Transverse colon (tissue), 4 donors: ENCODE results near the gene SFXN5. TPM values are rescaled to one million over a fixed set of nuclear protein-coding genes. Genes with fewer than 3 reads are reported as not detected.

Experiments used
- DNase-seq: peaks from one replicate; pipeline ENCODE4 v3.0.0-alpha.2; 2019
- H3K27ac ChIP-seq, 4 donors: fragments of 200-600 bp; sonication (generic); 2 replicates each; pipeline ENCODE4 v1.5.1; 2016 to 2018; ENCODE audit warnings: inconsistent platforms in 4 of 4
- H3K27me3 ChIP-seq: fragments of 200-600 bp; sonication (generic); 2 replicates; pipeline ENCODE4 v1.5.1; 2017; ENCODE audit warnings: inconsistent platforms
- H3K36me3 ChIP-seq, 4 donors: fragments of 200-600 bp; sonication (generic); 2 replicates each; pipeline ENCODE4 v1.5.1; 2017 to 2019; ENCODE audit warnings: inconsistent platforms in 4 of 4
- H3K4me1 ChIP-seq, 4 donors: fragments of 200-600 bp; sonication (generic); 2 replicates each; pipeline ENCODE4 v1.5.1; 2017 to 2020; ENCODE audit warnings: inconsistent platforms in 4 of 4
- H3K4me3 ChIP-seq, 4 donors: fragments of 200-600 bp; sonication (generic); 1 replicate in 1 of 4; 2 replicates in 3 of 4; pipeline versions ENCODE4 v1.5.1 to v1.6.1; 2017 to 2019; ENCODE audit warnings: inconsistent platforms in 4 of 4
- H3K9me3 ChIP-seq, 2 donors: fragments of 200-600 bp; sonication (generic); 2 replicates each; pipeline ENCODE4 v1.5.1; 2017 to 2019; ENCODE audit warnings: inconsistent platforms in 2 of 2
- EP300 ChIP-seq: sonication (generic); formaldehyde crosslinking; IDR thresholded peaks from one replicate; pipeline ENCODE4 v1.6.1; 2017; ENCODE audit warnings: antibody characterized with exemption, low read depth
- POLR2A ChIP-seq: fragments of 450-650 bp; IDR thresholded peaks from one replicate; pipeline ENCODE4 v1.6.1; 2016; ENCODE audit warnings: antibody characterized with exemption, mild to moderate bottlenecking, moderate library complexity
- POLR2AphosphoS5 ChIP-seq, 3 donors: sonication (generic); formaldehyde crosslinking; IDR thresholded peaks; one replicate each; pipeline ENCODE4 v1.6.1; 2016; ENCODE audit warnings: antibody characterized with exemption in 3 of 3
- WGBS, 2 donors: methylation state at CpG; one replicate each; pipeline ENCODE4 v1.1.5; 2018; ENCODE audit warnings: low coverage in 1 of 2; 5-methylcytosine and 5-hydroxymethylcytosine counted together
- in situ Hi-C, 4 donors: fragments of 200-750 bp; cut with MboI; loops; one replicate each; pipeline versions ENCODE4 v1.15.0 to v1.15.1; 2017; ENCODE audit warnings: low sequenced_read_pairs in 3 of 4, low pct_ligation_motif_present in 1 of 4, low pct_unique_long_range_greater_than_20kb in 1 of 4
- intact Hi-C: fragments of 100-400 bp; cut with DNase I; formaldehyde crosslinking; loops from one replicate; pipeline ENCODE4 v1.15.1; 2023; ENCODE audit warnings: low total_unique reads
- total RNA-seq, 4 donors: library from RNA; depleted of rRNA; stranded (reverse); fragments of >200 nt; gene quantifications; one replicate each; pipeline ENCODE4 v1.1.0, GENCODE V29; 2016
- TF ChIP-seq, protein P1 (sequence below), 5 experiments: fragments of 200-600 bp in 3 of 5; fragments of 450-650 bp in 2 of 5; sonication (generic) in 3 of 5; IDR thresholded peaks; 1 replicate in 2 of 5; 2 replicates in 3 of 5; pipeline ENCODE4 v1.5.1; 2016 to 2017; ENCODE audit warnings: antibody characterized with exemption in 5 of 5, inconsistent platforms in 3 of 5, mild to moderate bottlenecking in 2 of 5, moderate library complexity in 1 of 5

Gene SFXN5
- total RNA-seq, 4 donors from 2014 or later: 12.3 to 98.4 (median 42.7) TPM

- intact Hi-C loops (no loop called here), in situ Hi-C loops (no loop called here)
- Histone ChIP-seq H3K9me3 (no peaks in the 10 kb centered on the region), H3K4me3 (no peak overlapping the region), H3K27ac (no peak overlapping the region), H3K27me3 (no peaks in the 10 kb centered on the region), H3K4me1 (peaks cover 0 to 22% (median 14%) of the 10 kb centered on the region in 4 donors), H3K36me3 (no peaks in the 10 kb centered on the region)
- no peak for DNase-seq
- TF ChIP-seq, protein P1, sequence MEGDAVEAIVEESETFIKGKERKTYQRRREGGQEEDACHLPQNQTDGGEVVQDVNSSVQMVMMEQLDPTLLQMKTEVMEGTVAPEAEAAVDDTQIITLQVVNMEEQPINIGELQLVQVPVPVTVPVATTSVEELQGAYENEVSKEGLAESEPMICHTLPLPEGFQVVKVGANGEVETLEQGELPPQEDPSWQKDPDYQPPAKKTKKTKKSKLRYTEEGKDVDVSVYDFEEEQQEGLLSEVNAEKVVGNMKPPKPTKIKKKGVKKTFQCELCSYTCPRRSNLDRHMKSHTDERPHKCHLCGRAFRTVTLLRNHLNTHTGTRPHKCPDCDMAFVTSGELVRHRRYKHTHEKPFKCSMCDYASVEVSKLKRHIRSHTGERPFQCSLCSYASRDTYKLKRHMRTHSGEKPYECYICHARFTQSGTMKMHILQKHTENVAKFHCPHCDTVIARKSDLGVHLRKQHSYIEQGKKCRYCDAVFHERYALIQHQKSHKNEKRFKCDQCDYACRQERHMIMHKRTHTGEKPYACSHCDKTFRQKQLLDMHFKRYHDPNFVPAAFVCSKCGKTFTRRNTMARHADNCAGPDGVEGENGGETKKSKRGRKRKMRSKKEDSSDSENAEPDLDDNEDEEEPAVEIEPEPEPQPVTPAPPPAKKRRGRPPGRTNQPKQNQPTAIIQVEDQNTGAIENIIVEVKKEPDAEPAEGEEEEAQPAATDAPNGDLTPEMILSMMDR (IDR thresholded peaks at IDR 0.05): no peak
- TF ChIP-seq EP300 (no peak), POLR2A (no peak), POLR2AphosphoS5 (IDR thresholded peaks at IDR 0.05) (no peak)
- WGBS, 2 donors: 60 to 80% methylated on average over 1 to 10 of the region's 10 CpGs
Measured at GRCh38 chr2:73028841-73029240, 42.7 kb downstream of the SFXN5 start.

DNA sequence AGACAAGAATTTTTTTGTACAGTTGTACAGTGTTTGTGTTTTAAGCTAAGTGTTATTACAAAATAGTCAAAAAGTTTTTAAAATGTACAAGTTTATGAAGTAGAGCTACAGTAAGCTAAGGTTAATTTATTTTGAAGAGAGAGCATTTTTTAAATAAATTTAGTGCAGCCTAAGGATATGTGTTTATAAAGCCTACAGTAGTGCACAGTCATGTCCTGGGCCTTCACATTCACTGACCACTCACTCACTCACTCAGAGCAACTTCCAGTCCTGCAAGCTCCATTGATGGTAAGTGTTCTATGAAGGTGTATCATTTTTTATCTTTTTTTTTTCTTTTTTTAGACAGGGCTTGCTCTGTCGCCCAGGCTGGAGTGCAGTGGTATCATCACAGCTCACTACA is 44.2 kb downstream of the SFXN5 start:
- no peaks in the 10 kb centered on the region for H3K36me3 ChIP-seq
- H3K27ac ChIP-seq: no peak overlapping the region
- peaks cover 0 to 12% (median 9%) of the 10 kb centered on the region in 4 donors for H3K4me1 ChIP-seq
- TF ChIP-seq, protein P1 (IDR thresholded peaks at IDR 0.05): no peak
- TF ChIP-seq EP300: no peak
- TF ChIP-seq POLR2AphosphoS5 (IDR thresholded peaks at IDR 0.05): no peak
- no peak for TF ChIP-seq POLR2A
- H3K4me3 ChIP-seq: no peak overlapping the region
- in situ Hi-C loops: no loop called here
- no peaks in the 10 kb centered on the region for H3K27me3 ChIP-seq
- intact Hi-C loops: no loop called here
- 67 to 90% methylated on average over 1 of the region's 1 CpG for WGBS, 2 donors
- no peak for DNase-seq
- H3K9me3 ChIP-seq: no peaks in the 10 kb centered on the region

GRCh38 chr2:73023497-73023896 is 48.0 kb downstream of the SFXN5 start:
- Histone ChIP-seq H3K36me3 (no peaks in the 10 kb centered on the region), H3K9me3 (no peaks in the 10 kb centered on the region), H3K4me3 (no peak overlapping the region), H3K27me3 (no peaks in the 10 kb centered on the region), H3K27ac (no peak overlapping the region), H3K4me1 (no peaks in the 10 kb centered on the region)
- in situ Hi-C loops (no loop called here), intact Hi-C loops (no loop called here)
- no peak for DNase-seq
- WGBS, 2 donors: 81% methylated on average over 1 of the region's 1 CpG; no CpG with 5 or more reads in 1 of the 2 donors
- TF ChIP-seq, protein P1 (IDR thresholded peaks at IDR 0.05): no peak

- DNase-seq: no peak
- H3K4me3 ChIP-seq: no peak overlapping the region
- H3K4me1 ChIP-seq: no peaks in the 10 kb centered on the region
- H3K27me3 ChIP-seq: no peaks in the 10 kb centered on the region
- no peaks in the 10 kb centered on the region for H3K36me3 ChIP-seq
- WGBS, 2 donors: 60 to 95% methylated on average over 1 to 4 of the region's 4 CpGs
- no peak overlapping the region for H3K27ac ChIP-seq
- intact Hi-C loops (no loop called here), in situ Hi-C loops (no loop called here)
- no peaks in the 10 kb centered on the region for H3K9me3 ChIP-seq
- TF ChIP-seq, protein P1 (IDR thresholded peaks at IDR 0.05): no peak
- TF ChIP-seq POLR2A (no peak), POLR2AphosphoS5 (IDR thresholded peaks at IDR 0.05) (no peak), EP300 (no peak)
Measured at GRCh38 chr2:73022024-73022568, 49.4 kb downstream of the SFXN5 start.
